ENCODE data around the gene GPR21.

Gene GPR21

DNA sequence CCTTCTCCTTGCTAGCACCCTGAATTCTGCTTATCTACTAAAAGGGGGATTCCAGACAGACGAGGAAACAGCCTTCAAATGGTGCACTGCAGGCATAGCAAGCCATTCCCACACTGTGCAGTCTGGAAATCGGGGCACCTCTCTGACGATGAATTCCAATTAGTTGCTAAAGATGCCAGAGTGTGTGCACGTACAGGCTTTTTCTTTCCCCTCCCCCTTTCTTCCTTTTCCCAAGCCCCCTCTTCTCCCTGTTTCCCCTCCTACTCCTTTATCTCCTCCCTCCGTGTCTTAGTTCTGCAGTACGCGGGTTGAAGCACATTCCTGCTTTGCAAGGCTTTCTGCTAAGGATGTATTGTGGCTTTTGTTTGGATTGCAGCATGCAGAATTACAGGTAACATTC lies at the start of gene GPR21:
TSS of gene GPR21 (plus strand) at position 316 of the 400 bp plus-strand sequence. CDS start 900 bp downstream, outside the sequence.
- in situ Hi-C loops (cut with MboI; ENCODE audit: low sequenced_read_pairs): no loop called here

GRCh38 chr9:122986010-122986409 lies 47.5 kb upstream of the GPR21 start:
- in situ Hi-C loops (cut with MboI; ENCODE audit: low sequenced_read_pairs): no loop called here

DNA sequence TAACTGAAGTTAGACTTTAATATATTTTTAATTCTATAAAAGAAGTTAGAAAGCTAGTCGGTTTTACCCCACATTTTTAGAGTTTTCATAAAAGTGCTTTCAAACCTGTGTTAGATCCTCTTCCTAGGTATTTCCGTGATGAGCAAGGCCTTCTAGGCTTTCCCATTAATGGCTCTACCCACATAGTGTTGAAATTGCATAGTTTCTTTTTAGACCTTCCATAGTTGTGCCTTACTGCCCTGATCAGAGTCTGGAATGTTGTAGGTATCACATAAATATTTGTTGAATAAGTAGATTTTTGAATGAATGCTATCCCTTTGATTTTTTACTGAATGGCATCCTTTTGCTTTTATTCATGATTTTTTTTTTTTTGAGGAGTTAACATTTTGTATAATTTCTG lies 45.3 kb upstream of the GPR21 start:
- in situ Hi-C loops (cut with MboI; ENCODE audit: low sequenced_read_pairs): no loop called here

- in situ Hi-C loops (cut with MboI; ENCODE audit: low sequenced_read_pairs): no loop called here
Measured at GRCh38 chr9:122988920-122989621, 44.4 kb upstream of the GPR21 start.

DNA sequence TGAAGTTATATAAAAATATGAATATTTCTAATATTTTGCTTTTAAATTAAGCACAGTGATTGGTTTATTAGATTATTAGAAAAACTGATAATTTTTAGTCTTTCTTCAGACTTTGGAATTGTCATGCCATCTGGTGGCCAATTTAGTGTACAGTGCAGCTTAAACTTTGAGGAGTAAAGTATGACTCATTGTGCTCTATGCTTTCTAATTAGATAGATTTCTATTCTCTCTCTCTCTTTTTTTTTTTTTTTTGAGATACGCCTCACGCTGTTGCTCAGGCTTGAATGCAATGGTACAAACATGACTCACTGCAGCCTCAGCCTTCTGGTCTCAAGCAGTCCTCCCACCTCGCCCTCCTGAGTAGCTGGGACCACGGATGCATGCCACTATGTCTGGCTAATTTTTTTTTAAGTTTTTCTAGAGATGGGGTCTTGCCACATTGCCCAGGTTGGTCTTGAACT lies 42.1 kb upstream of the GPR21 start:
- in situ Hi-C loops (cut with MboI; ENCODE audit: low sequenced_read_pairs): no loop called here

DNA sequence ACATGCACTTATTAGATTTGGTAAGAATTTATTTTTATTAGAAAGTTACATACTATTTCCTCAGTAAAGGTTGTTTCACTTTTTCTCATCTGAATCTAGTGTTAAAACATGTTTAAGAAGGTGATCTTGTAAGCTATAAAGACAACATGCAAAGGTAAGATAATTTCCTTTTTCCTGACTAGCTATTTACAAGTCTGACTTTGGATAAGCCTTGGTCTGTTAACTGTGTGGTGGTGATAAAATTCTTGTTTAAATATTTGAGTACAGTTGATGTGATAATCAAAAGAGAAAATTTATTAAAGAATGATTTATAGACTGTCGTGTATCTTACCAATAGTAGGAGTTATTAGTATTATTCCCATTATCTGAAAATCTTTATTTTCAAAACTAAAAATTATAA lies 36.9 kb upstream of the GPR21 start:
- in situ Hi-C loops (cut with MboI; ENCODE audit: low sequenced_read_pairs): no loop called here

GRCh38 chr9:122998448-122998847 lies 35.0 kb upstream of the GPR21 start:
- in situ Hi-C loops (cut with MboI; ENCODE audit: low sequenced_read_pairs): no loop called here

DNA sequence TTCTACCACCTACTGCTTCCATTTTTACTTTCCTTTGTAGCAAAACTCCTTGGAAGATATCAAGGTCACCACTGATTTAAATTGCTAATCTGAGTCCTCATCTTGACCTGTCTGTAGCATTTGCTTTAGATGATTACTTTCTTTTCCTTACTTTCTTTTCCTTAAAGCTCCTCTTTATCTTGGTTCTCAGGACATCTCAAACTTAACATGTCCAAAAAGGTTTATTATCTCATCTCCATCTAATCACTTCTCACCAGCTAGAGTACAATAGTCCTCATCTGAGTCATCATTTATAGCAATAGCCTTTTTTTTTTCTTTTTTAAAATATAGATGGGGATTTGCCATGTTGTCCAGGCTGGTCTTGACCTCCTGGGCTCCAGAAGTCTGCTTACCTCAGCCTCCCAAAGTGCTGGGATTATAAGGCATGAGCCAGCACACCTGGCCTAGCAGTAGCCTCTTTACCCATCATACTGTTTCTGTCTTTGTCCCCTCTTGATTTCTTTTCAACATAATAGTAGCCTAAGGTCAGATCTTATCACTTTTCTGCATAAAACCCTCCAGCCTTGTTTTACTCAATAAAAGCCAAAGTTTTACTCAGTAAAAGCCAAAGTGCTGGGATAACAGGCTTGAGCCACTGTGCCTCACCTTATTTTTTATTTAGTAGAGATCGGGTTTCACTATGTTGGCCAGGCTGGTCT lies 32.9 kb upstream of the GPR21 start:
- in situ Hi-C loops (cut with MboI; ENCODE audit: low sequenced_read_pairs): no loop called here

- in situ Hi-C loops (cut with MboI; ENCODE audit: low sequenced_read_pairs): no loop called here
Measured at GRCh38 chr9:123002754-123003153, 30.7 kb upstream of the GPR21 start.

- in situ Hi-C loops (cut with MboI; ENCODE audit: low sequenced_read_pairs): no loop called here
Measured at GRCh38 chr9:123003466-123003865, 30.0 kb upstream of the GPR21 start.

GRCh38 chr9:123005964-123006363 lies 27.5 kb upstream of the GPR21 start:
- in situ Hi-C loops (cut with MboI; ENCODE audit: low sequenced_read_pairs): no loop called here

DNA sequence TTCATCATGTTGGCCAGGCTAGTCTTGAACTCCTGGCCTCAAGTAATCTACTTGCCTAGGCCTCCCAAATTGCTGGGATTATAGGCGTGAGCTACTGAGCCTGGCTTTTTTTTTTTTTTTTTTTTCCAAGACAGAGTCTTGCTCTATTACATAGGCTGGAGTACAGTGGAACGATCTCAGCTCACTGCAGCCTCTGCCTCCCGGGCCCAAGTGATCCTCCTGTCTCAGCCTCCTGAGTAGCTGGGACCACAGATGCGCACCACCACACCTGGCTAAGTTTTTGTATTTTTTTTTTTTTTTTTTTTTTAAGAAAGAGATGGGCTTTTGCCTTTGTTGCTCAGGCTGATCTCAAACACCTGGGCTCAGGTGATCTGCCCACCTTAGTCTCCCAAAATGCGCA lies 26.2 kb upstream of the GPR21 start:
- in situ Hi-C loops (cut with MboI; ENCODE audit: low sequenced_read_pairs): no loop called here

DNA sequence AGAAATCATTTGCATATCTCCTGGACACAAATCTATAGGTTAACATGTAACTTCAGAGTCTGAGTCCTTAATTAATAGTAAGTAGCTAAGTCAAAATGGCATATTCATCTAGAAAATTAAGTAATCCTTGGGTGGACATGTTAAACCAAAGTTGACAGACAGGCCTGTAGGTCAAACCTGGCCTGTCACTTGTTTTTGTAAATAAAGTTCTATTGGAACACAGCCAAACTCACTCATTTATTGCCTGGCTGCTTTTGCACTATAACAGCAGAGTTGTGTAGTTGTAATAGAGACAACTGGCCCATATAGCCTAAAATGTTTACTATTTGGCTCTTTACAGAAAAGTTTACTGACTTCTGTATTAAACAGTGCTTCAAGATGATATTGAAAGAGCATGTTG lies 24.6 kb upstream of the GPR21 start:
- in situ Hi-C loops (cut with MboI; ENCODE audit: low sequenced_read_pairs): no loop called here

DNA sequence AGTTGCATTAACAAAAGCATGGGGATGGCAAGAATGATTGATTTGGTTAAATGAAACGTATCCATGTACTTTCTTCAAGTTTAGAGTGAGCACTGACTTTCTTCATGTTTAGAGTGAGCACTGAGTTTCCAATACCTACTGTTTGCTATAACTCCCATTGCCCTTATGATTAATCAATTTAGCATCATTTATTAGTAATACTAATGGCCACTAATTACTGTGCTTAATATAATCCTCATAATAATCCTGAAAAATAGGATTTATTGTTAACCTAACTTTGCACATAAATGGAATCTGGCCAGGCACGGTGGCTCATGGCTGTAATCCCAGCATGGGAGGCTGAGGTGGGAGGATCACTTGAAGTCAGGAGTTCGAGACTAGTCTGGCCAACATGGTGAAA lies 22.1 kb upstream of the GPR21 start:
- in situ Hi-C loops (cut with MboI; ENCODE audit: low sequenced_read_pairs): no loop called here

DNA sequence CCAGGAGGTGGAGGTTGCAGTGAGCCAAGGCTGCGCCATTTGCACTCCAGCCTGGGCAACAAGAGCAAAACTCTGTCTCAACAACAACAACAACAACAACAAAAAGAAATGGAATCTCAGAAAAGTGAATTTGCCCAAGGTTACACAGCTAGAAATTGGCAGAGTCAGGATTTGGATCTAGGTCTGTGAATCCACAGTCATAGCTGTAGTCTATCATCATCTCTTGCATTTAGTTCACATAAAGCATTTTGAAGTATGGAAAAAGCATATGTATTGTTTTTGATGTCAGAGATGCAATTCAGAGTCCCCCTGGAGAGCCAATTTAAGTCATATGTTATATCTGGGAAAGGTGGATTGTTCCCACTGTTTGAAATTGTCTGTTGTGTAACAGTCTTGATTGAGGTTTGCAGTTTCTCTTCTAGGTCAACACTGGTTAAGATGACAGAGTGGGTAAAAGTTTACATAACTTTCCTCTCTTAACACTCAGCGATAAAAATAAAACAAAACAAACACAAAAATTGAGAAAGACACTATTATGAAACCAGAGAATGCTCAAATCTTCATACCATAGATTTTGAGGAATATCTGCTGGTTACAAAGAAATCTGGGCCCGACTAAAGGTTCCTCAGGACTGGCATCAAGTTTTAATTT lies 21.5 kb upstream of the GPR21 start:
- in situ Hi-C loops (cut with MboI; ENCODE audit: low sequenced_read_pairs): no loop called here

GRCh38 chr9:123016631-123017030 lies 16.8 kb upstream of the GPR21 start:
- in situ Hi-C loops (cut with MboI; ENCODE audit: low sequenced_read_pairs): no loop called here

- in situ Hi-C loops (cut with MboI; ENCODE audit: low sequenced_read_pairs): no loop called here
Measured at GRCh38 chr9:123020796-123021195, 12.7 kb upstream of the GPR21 start.

GRCh38 chr9:123026425-123026824 lies 7.0 kb upstream of the GPR21 start:
- in situ Hi-C loops (cut with MboI; ENCODE audit: low sequenced_read_pairs): no loop called here

GRCh38 chr9:123027517-123027916 lies 6.0 kb upstream of the GPR21 start:
- in situ Hi-C loops (cut with MboI; ENCODE audit: low sequenced_read_pairs): no loop called here

DNA sequence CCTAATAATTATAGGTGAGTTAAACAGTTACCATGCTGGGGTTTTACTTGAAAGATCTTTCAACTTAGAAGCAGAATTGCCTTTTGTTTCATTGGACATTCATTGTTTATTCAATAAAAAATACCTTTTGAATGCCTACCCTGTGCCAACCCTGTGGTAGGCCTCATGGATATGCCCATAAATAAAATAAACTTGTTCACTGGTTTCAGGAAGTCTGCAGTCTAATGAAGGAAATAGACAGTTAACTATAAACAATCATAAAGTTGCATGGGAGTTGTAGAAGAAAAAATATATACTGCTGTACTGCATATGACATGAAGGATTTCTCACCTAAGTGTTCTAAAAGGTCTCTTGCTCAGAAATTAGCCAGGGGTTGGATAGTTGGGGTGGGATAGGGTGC lies 5.3 kb upstream of the GPR21 start:
- in situ Hi-C loops (cut with MboI; ENCODE audit: low sequenced_read_pairs): no loop called here

GRCh38 chr9:123028973-123029372 lies 4.5 kb upstream of the GPR21 start:
- in situ Hi-C loops (cut with MboI; ENCODE audit: low sequenced_read_pairs): no loop called here

DNA sequence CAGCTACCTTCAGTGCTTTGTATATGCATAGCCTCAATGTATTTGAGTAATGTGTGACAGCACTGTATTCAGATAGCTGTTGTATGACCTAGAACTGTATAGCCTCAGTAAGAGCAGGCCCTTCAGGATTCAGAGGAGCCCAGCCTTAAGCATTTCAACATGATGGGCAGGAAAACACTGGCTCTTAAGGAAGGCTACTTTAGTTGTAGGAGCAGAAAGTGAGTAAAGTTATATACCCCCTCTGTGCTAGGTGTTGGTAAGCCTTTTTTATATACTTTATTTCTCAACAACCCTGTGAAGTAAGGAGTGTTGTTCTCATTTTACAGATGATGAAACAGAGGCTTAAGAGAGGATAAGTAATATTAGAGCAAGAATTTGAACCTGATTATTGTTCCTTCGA lies 1.5 kb upstream of the GPR21 start:
- in situ Hi-C loops (cut with MboI; ENCODE audit: low sequenced_read_pairs): no loop called here

Measured in HL-60/S4 treated with retinoic acid at 250 ng/mL for 4 days and 3 days (cell line).